ENCODE results near the gene EPHB6.
A peak's percentile ranks its signal among the peaks of the same experiment; 100 is the strongest.

EPHB6 gene

GRCh38 chr7:142880876-142881505 lies 26.1 kb downstream of the EPHB6 start:
- peak; percentile 33 for DNase-seq (ENCODE audit: low read depth)

DNA sequence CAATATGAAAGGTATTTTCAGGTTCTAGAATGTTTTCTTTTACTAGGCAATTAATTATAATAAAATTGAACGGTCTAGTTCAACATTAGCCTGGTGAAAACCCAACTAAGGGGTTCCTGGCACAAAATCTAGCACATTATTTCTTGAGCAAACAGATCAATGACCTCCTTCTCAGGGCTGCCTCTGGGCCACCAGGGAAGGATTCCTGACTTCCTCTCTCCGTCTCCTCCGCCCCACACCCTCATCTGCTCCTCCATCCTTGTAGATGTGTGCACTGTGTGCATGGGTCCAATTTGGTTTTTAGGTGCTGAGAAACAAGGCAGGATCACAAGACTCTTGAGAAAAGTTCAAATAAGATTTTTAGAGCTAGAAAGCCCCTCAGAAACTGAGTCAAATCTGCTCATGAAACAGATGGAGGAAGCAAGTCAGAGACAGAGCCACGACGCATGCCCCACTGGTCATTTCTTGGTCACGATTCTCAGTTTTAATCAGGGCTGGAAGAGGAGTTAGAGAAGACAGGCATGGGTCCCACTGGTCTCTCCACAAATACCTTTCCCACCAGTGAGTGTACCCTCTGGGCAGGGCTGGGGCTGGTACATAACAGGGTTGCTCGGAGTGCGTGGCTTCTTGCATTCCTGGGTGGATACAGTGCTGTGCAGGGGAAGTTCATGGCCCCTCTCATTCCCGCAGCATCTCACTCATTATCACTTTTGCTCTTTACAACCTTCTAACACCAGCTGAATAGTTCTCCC lies 26.9 kb downstream of the EPHB6 start:
- no peak for DNase-seq (ENCODE audit: low read depth)

DNA sequence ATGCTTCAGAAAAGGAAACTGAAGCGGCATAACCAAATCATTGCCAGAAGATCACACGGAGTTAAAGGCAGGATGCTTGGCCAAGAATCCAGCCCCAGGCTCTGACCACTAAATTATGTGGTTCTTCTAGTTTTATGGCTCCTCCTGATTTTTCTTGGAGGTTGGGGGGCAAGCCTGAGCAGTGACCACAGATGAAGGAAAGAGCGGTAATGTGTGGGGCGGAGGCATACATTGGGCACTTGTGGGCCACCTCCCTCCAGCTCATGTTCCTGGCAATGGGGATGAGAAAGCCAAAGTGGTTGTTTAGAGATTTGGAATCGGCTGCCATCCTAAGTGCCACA lies 27.4 kb downstream of the EPHB6 start:
- DNase-seq (ENCODE audit: low read depth): no peak

DNA sequence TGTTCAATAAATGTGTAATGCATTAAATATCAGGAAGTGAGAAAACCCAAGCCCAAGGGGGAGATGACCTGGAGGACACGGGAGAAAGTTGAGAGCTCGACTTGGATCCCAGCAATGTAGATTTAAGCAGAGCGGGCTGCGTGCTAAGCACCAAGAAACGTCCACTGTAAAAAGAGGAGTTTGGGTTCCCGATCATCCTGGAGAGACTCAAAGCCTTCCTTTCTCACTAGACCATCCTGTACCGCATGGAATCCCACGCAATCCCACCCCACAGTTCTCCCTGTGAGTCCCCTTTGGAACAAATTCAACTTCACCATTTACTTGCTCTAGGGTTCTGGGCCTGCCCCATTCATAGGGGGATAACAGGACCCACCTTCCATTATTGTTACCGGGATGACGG lies 28.3 kb downstream of the EPHB6 start:
- DNase-seq (ENCODE audit: low read depth): no peak

DNA sequence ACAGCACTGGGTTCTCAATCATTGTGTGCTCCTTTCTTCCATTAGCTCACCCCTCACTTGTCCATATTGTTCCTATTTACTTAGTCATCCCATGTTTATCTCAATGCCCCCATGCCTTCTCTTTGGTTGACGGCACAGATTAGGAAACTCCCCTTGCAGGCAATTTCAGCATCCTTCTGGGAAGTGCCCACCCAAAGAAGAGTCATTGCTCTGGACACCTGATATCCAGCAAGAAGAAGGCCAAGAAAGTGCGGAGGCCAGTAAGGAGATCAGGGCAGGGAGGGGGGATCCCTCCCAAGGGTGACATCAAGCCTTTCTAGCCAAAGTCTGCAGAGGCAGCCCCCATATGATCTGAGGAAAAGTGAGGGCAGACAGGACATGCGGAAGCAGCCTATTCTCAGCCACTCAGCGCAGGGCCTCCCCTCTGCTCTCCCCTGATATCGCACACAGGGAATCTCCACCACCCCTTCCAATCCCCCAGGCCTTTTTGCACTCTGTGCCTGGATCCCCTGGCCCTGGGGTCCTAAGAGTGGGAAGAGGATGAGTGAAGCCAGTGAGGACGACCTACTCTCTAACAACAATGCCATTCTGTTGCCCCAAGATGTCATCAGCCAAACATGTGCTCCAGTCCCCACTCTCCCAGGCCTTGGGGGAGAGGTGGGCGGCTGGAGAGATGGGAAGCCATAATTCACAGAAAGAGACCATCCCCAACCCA lies 28.9 kb downstream of the EPHB6 start:
- no peak for DNase-seq (ENCODE audit: low read depth)

DNA sequence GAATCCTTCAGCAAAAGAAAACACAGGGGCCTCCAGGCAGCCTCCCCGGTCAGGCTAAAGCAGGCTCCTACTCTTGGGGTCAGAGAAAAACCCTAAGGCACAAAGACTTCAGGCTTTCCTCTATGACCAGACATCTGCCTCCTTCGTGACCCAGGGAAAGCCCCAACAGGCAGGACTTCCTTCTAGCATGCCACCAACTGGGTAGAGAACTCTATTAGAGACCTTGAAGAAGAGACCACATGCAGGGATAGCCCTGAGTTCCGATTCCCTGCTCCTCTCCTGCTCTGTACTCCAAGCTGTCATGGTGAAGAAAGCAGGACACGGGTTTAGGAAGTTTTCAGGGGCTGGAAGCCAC lies 29.4 kb downstream of the EPHB6 start:
- DNase-seq (ENCODE audit: low read depth): no peak

DNA sequence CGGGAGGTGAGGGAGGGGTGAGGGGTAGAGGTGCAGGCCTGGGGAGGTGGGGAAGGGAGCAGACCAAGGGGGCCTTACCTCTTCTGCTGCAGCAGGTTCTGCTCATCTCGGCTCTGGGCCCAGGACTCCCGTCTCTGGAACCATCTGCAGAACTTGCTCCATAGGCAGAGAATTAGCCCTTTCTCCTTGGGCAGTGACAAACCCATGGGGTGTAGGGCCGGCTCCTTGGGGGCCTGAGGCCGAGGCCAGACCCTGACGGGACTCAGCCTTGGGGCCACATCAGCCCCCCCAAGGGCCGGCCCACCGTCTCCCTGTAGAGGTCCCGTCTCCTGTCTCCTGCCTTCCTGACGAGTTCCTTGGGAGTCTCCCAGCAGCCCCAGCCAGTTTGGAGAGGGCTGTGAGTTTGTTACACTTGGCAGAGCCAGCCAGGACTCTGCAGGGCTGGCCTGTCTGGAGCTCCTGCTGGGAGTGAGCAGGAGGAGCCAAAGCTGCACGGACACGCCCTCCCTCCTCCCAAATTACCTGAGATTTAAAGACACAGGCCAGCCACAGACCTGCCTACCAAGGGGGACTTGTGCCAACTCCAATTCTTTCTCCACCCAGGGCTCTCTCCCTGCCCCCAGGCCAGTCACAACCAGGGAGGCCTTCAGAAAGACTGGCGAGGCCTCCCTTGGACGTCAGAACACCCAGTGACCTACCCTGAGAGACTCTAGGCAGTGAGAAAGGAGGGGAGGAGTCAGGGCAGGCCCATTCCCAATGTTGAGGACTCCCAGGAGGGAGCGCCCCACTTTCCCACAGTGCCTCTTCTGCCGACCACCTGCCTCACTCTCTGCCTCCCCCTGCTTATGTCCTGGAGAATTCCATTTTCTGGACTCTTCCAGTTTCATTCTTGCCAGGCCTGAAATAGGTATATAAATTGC lies 30.7 kb downstream of the EPHB6 start, which contains the start of gene TRPV6:
Gene TRPV6, minus strand, starts transcription at position 435 of the 920 bp plus-strand sequence.
- no peak for DNase-seq (ENCODE audit: low read depth)

DNA sequence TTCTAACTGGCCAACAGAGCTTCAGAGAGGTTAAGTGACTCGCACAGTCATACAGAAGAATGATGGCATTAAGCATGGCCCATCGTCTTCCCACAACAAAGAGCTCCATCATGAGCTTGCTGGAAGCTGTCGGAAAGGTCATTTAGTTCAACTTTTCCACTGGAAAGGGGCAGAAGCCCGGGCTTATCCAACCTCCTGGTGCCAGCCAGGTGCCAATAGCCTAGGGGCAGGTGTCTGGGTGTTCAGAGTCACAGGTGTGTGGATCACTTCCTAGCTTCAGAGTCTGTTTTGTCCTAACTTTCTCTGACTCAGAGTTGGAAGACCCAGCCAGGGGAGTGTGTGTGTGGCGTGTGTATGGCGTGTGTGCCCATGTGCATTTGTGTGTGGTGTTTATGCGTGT lies 32.0 kb downstream of the EPHB6 start:
- no peak for DNase-seq (ENCODE audit: low read depth)

GRCh38 chr7:142887282-142888015 lies 32.6 kb downstream of the EPHB6 start:
- DNase-seq (ENCODE audit: low read depth): no peak

DNA sequence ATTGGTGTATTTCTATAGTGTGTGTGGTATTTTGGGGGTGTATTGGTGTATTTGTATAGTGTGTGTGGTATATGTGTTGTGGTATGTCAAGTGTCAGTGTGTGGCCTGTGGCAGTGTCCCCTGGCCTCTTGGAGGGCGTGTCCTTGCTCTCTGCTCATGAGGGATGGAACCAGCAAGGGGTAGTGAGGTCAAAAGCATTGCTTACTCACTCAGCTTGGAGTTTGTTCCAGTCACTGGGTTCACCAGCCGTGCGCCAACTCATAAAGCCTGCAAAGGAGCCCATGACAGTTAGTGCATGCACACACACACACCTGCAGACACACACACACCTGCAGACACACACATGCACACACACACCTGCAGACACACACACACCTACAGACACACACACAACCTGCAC lies 34.9 kb downstream of the EPHB6 start:
- DNase-seq (ENCODE audit: low read depth): no peak

GRCh38 chr7:142890874-142891485 lies 36.1 kb downstream of the EPHB6 start:
- DNase-seq (ENCODE audit: low read depth): no peak

DNA sequence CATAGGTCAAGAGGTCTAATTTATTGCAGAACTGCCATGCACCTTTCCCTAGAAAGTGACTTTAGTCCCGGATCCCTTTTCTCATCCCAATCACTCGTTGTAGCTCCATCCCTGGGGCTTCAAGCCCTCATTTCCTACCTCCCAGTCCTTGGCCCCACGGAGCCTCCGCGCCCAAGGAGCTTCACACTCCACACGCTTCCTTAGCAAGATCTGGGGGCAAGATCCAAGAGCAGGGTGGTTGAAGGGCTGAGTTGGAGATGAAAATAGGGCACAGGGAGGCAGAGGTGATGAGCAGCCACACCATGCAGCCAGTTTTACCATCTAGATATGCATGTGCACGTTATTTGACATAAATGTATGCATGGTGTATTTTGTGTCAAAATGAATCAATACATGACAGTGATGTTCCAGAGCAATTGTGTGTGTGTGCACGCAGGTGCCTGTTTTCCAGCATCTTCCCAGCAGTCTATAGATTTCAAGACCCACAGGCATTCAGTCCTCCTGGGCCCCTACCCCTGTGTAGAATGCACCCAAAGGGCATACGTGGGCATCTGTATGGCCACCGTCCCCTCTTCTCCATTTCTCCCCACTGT lies 36.7 kb downstream of the EPHB6 start:
- no peak for DNase-seq (ENCODE audit: low read depth)

DNA sequence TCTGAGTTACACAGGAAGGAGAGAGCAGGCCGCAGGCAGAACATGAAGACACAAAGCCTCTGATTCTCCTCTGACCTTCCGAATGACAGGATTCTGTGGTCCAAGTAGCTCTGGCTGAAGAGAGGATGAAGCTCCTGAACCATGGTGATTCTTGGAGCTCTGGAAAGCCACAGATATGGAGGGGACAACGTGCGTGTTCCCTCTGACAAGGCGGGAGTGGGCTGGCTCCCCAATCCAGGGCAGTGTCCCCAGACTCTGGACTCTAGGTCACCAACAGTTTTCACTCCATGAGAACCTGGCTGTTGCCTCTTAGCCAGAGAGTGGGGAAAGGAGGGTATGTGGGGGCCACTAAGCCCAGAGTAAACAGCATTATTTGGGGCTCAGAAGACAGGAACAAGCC lies 38.1 kb downstream of the EPHB6 start:
- no peak for DNase-seq (ENCODE audit: low read depth)

DNA sequence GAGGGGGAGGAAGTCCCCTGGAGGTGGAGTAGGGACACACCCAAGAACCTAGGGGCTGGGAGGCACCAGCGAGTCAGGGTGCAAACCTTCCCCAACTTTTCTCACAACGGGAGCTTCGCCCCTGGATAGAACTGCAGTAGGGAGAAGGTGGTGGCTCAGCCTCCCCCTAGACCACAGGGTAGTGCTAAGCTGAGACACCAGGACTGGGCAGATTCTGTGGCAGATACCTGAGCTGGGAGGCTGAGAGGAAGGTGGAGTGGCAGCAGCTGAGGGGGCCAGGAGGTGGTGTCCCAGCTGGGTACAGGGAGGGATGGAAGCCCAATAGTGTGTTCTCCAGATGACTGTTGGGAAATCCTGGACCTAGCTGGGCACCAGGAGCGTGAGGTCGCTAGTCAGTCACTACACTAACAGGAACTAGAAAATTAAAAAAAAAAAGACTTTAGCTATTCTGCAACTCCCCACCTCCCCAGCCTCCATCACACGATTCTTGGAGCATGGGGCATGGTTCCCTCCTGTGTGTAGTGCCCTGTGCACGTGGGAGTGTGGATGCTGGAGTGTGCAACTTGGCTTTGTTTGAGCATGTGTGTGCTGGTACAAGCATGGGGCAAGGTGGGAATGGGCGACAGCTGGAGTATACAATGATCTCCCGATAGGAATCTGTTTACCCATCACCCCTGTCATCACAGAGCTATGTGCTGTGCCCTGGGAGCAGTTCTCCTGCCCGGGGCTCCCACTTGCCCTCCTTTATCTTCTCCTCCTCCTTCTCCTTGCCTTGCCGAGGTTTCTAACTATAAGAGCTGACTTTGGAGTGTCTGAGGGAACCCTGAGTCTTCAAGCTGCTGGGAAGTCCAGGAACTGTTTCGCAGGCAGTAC lies 39.5 kb downstream of the EPHB6 start:
- no peak for DNase-seq (ENCODE audit: low read depth)

GRCh38 chr7:142894985-142895593 lies 40.2 kb downstream of the EPHB6 start:
- DNase-seq (ENCODE audit: low read depth): no peak

DNA sequence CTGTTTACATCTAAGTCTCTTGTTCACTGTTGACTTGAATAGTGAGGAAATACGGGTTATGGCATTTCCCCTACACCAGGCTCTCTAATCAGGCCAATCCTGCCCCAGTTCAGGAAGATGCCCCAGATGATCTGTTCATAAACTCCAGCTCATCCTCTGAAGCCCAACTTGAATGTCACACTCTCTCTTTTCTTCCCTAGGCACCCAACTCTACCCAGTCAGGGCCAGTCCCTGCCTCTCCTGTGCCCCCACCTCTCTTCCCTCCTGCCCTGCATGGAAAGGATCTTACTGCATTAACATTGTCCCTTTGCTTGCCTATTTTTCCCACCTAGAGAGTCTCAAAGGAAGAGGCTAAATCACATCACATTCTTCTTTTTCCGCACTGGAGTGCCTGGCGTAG lies 41.3 kb downstream of the EPHB6 start:
- no peak for DNase-seq (ENCODE audit: low read depth)

DNA sequence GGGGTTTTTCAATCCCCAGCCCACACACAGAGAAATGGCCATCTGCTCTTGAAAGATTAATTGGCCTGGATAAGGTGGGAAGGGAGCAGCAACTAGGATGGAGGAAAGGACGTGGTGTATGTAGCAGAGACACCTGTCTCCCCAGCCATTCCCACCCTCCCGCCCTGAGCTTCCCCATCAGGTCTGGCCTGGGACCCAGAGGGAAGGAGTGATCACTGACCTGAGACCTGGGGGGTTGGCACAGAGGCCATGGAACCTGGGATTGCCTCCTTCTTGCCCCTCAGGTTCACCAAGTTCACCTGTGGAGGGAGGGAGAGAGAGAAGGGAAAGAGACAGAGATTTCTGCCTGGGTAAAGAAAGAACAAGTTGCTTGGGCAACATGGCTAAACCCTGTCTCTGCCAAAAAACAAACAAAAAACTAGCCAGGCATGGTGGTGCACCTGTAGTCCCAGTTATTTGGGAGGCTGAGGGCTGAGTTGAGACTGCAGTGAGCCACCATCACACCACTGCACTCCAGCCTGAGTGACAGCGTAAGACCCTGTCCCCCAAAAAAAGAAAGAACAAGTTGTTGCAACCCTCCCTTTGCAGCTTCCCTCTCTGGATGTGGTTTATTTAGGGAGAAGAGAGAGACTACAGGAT lies 42.0 kb downstream of the EPHB6 start:
- DNase-seq (ENCODE audit: low read depth): no peak

DNA sequence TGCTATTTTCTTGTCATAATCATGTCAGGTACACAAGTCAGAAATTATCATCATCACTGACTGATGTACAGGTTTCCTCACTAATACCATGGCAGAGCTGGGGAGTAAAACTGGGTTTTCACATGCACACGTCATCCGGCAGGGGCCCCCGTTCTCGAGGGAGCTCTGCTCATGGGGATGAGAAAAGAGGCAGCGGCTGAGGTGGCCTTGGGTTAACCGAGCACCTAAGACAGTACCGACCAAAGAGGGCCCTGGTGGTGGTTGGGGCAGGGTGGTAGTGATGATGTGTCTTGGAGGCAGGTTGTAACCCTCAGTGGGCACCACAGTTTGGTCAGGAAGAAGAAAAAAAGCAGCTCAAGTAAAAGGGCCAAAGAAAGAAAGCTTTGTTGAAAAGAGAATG lies 42.8 kb downstream of the EPHB6 start:
- DNase-seq (ENCODE audit: low read depth): no peak

Data from activated T-cell treated with anti-CD3 and anti-CD28 coated beads for 48 hours (primary cell).